OCI-LY7 (cell line): ENCODE measurements around the gene FAM120A. TPM values are rescaled to one million over a fixed set of nuclear protein-coding genes. Genes with fewer than 3 reads are reported as not detected.

ENCODE experiments used
- BruUV-seq: library from RNA; stranded (reverse); fragments of 400-500 nt; replicated peaks from 2 replicates; lab custom pipeline; 2021; lab: Mats Ljungman, UMichigan
- CTCF ChIA-PET: fragments of 300-600 bp; sonication (Branson Sonifier 250); formaldehyde crosslinking; loops from one replicate; lab custom pipeline; 2022; ENCODE audit warnings: antibody characterized with exemption; ENCODE audit not compliant: unreplicated experiment; lab: Charles Lee
- POLR2A ChIA-PET: fragments of 300-600 bp; sonication (Branson Sonifier 250); formaldehyde crosslinking; loops from one replicate; lab custom pipeline; 2022; ENCODE audit warnings: antibody characterized with exemption; lab: Charles Lee
- DNase-seq: peaks from one replicate; pipeline ENCODE4 v3.0.0-alpha.2; 2015; ENCODE audit warnings: low spot score
- H2AFZ ChIP-seq: fragments of 200-600 bp; sonication (generic), shearing (Covaris generic); 2 replicates; pipeline ENCODE4 v1.6.1; 2014; ENCODE audit warnings: mild to moderate bottlenecking, antibody characterized with exemption, low read length, moderate library complexity
- H3K27ac ChIP-seq: fragments of 200-600 bp; sonication (generic); 2 replicates; pipeline ENCODE4 v1.5.1; 2014; ENCODE audit warnings: mixed run types, low read depth, mild to moderate bottlenecking, moderate library complexity, low read length, inconsistent platforms; ENCODE audit not compliant: poor library complexity, severe bottlenecking
- H3K36me3 ChIP-seq: fragments of 200-600 bp; sonication (generic); 2 replicates; pipeline ENCODE4 v1.6.1; 2014; ENCODE audit warnings: mild to moderate bottlenecking, antibody characterized with exemption, low read length, moderate library complexity, mixed read lengths; ENCODE audit not compliant: insufficient read depth
- H3K4me1 ChIP-seq: fragments of 200-600 bp; sonication (generic); 2 replicates; pipeline ENCODE4 v1.5.1; 2014; ENCODE audit warnings: mild to moderate bottlenecking, low read length; ENCODE audit not compliant: insufficient read depth, poor library complexity, severe bottlenecking
- H3K4me2 ChIP-seq: fragments of 200-600 bp; sonication (generic); 2 replicates; pipeline ENCODE4 v1.6.1; 2014; ENCODE audit warnings: mild to moderate bottlenecking, low read length
- H3K4me3 ChIP-seq: fragments of 200-600 bp; sonication (generic); 2 replicates; pipeline ENCODE4 v1.5.1; 2014; ENCODE audit warnings: mild to moderate bottlenecking, low read depth, low read length; ENCODE audit not compliant: poor library complexity, severe bottlenecking
- H3K79me2 ChIP-seq: fragments of 200-600 bp; sonication (generic); 2 replicates; pipeline ENCODE4 v1.6.1; 2016; ENCODE audit warnings: low read depth, mild to moderate bottlenecking, low read length, moderate library complexity, mixed read lengths; ENCODE audit not compliant: insufficient read depth
- H3K9me2 ChIP-seq: fragments of 200-600 bp; sonication (generic); 2 replicates; pipeline ENCODE4 v1.6.1; 2016; ENCODE audit warnings: mild to moderate bottlenecking, low read length, mixed read lengths; ENCODE audit not compliant: insufficient read depth
- H3K9me3 ChIP-seq: fragments of 200-600 bp; sonication (generic); 2 replicates; pipeline ENCODE4 v1.6.1; 2014; ENCODE audit warnings: mild to moderate bottlenecking, mixed run types, low read length, mixed read lengths
- H4K20me1 ChIP-seq: fragments of 200-600 bp; sonication (generic); 2 replicates; pipeline ENCODE4 v1.6.1; 2014; ENCODE audit warnings: mild to moderate bottlenecking, antibody characterized with exemption, low read length, moderate library complexity, mixed read lengths; ENCODE audit not compliant: insufficient read depth
- CTCF ChIP-seq: fragments of 200-600 bp; sonication (generic); conservative IDR thresholded peaks from 2 replicates; pipeline ENCODE4 v1.5.1; 2014; ENCODE audit warnings: mild to moderate bottlenecking, antibody characterized with exemption, low read length, moderate library complexity, mixed read lengths
- EZH2phosphoT487 ChIP-seq: fragments of 200-600 bp; sonication (generic); IDR thresholded peaks from 2 replicates; pipeline ENCODE4 v1.6.1; 2018; ENCODE audit warnings: low read depth, borderline replicate concordance, mild to moderate bottlenecking, mixed run types, antibody characterized with exemption, low read length, moderate library complexity, mixed read lengths
- intact Hi-C: fragments of 100-400 bp; cut with micrococcal nuclease; formaldehyde crosslinking; loops from one replicate; pipeline ENCODE4 v1.10.0; 2022; ENCODE audit not compliant: unreplicated experiment
- total RNA-seq, 2 experiments: library from RNA; depleted of rRNA in 1 of 2; stranded (reverse); fragments of >200 nt in 1 of 2; shearing (Covaris generic) in 1 of 2; gene quantifications; 2 replicates each; pipeline ENCODE4 v1.2.3, GENCODE V29; 2014 to 2022

The FAM120A gene
- total RNA-seq, 2 experiments from 2014 or later: 81.9 to 104 TPM

- no peak overlapping the region for H3K27ac ChIP-seq
- CTCF ChIA-PET: no interaction called here
- POLR2A ChIA-PET: interaction anchor here (0.6 kb wide), 1 partner anchor 11 kb away, joined by 3 read pairs; no protein-coding TSS in a partner anchor
- H3K36me3 ChIP-seq: peaks cover 61% of the 10 kb centered on the region
- no peaks in the 10 kb centered on the region for H3K79me2 ChIP-seq
- H3K4me1 ChIP-seq: peaks cover 23% of the 10 kb centered on the region
- BruUV-seq: no TSS peak
- H3K9me3 ChIP-seq: no peaks in the 10 kb centered on the region
- no peak for DNase-seq
- no peak overlapping the region for H3K4me2 ChIP-seq
- no peaks in the 10 kb centered on the region for H3K9me2 ChIP-seq
- H4K20me1 ChIP-seq: no peaks in the 10 kb centered on the region
- TF ChIP-seq CTCF (no peak), EZH2phosphoT487 (no peak)
- no peak overlapping the region for H2AFZ ChIP-seq
- intact Hi-C loops: loop anchor here (10.0 kb wide), 2 partner anchors 250 to 460 kb away; no protein-coding TSS in a partner anchor
- no peak overlapping the region for H3K4me3 ChIP-seq
Measured at GRCh38 chr9:93565089-93565488, 113.6 kb downstream of the FAM120A start.

DNA sequence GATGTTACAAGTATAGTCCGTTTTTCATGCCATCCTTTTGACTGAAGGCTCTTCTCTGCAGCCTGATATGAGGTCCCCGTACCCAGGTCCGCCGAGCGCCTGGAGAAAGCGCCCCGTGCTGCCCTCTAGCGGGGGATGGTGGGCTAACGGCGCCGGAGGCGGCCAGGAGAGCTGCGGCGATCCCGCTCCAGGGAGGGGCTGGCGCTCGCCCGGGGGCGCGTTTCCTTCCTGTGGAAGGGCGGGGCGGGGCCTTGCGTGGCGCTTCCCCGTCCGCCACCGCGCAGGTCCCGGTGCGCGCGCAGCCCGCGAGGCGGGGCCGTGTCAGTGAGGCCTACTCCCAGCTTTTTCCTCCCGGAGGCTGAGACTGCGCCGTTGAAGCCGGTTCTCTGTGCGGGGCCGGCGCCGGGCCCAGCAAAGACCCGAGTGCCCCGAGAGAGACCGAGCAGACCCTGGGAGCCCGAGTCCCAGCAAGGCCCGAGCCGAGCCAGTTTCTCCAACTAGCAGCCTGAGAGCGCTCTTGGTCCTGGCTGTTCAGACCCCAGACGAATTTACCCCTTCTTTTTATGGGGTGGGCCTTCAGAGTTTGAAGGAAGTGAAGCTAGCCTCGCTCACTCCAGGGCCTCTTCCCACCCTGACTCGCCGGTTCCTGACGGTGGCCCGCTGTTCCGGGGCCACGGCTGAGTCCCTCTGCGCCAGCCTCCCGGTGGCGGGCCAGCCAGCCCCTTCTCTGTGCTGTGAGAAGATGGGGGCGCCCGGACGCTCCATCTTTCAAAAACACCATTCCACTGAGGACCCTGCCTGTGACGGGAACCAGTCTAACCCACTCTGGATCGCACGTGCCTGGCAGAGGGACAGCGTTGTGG is 115.2 kb downstream of the FAM120A start:
- ChIA-PET POLR2A (interaction anchor here (0.7 to 1.9 kb wide), 5 partner anchors 11 to 115 kb away, joined by 3 to 8 read pairs (median 4); no protein-coding TSS in a partner anchor), CTCF (no interaction called here)
- TSS peak; percentile 45 for BruUV-seq

More for the DNA sequence above, 115.2 kb downstream of the FAM120A start:
- Histone ChIP-seq H2AFZ (peak overlapping the region; percentile 40; the same call in 1 of the 2 replicates), H3K79me2 (no peaks in the 10 kb centered on the region), H3K4me3 (peak overlapping the region; percentile 70), H3K27ac (peak overlapping the region; percentile 70), H3K9me2 (no peaks in the 10 kb centered on the region), H3K36me3 (peaks cover 53% of the 10 kb centered on the region), H4K20me1 (no peaks in the 10 kb centered on the region), H3K4me1 (peaks cover 23% of the 10 kb centered on the region), H3K9me3 (peaks cover 6% of the 10 kb centered on the region; the same call in 1 of the 2 replicates), H3K4me2 (peak overlapping the region; percentile 84)
- TF ChIP-seq EZH2phosphoT487 (no peak), CTCF (peak; percentile 89)
- intact Hi-C loops: loop anchor here (1.0 to 10.0 kb wide), 5 partner anchors 113 to 462 kb away; partner anchors contain the start of gene FAM120AOS
- peak; percentile 97 for DNase-seq
